Measurements from ENCODE around the gene ADCYAP1. TPM values are rescaled to one million over a fixed set of nuclear protein-coding genes. Genes with fewer than 3 reads are reported as not detected.

Gene ADCYAP1
- total RNA-seq, 1 experiment from 2014 or later = not detected

- Mint-ChIP-seq H3K4me1 (ENCODE audit: low read depth, unreplicated experiment) (no peaks in the 10 kb centered on the region), H3K27me3 (ENCODE audit: insufficient read depth, unreplicated experiment) (peaks cover 12% of the 10 kb centered on the region), H3K9me3 (ENCODE audit: unreplicated experiment) (no peaks in the 10 kb centered on the region), H3K4me3 (ENCODE audit: unreplicated experiment) (no peak overlapping the region), H3K36me3 (ENCODE audit: insufficient read depth, unreplicated experiment) (no peaks in the 10 kb centered on the region), H3K27ac (ENCODE audit: unreplicated experiment) (no peak overlapping the region)
- H3K4me3 ChIP-seq (ENCODE audit: low read depth, low read length) = no peak overlapping the region
- H3K4me1 ChIP-seq = no peaks in the 10 kb centered on the region
- no peak for TF ChIP-seq CTCF (IDR thresholded peaks at IDR 0.05; ENCODE audit: insufficient read depth in 1 of 2, low read depth in 1 of 2, low read length in 1 of 2, severe bottlenecking in 1 of 2, unreplicated experiment in 1 of 2)
- no peaks in the 10 kb centered on the region for H3K36me3 ChIP-seq (ENCODE audit: control insufficient read depth, insufficient read depth, low read length)
- no peak for DNase-seq
- H3K9me3 ChIP-seq = no peaks in the 10 kb centered on the region
- H3K27me3 ChIP-seq (replicated peaks; ENCODE audit: control insufficient read depth, insufficient read depth, low read length) = no peaks in the 10 kb centered on the region
- ChIA-PET POLR2A (no interaction called here), CTCF (no interaction called here)
- BruUV-seq (replicated peaks) = no TSS peak
- intact Hi-C loops (cut with micrococcal nuclease; ENCODE audit: unreplicated experiment) = no loop called here
These were observed 4.4 kb downstream of the ADCYAP1 start for GRCh38 chr18:908758-909724.

GRCh38 chr18:910247-910646 is 5.6 kb downstream of the ADCYAP1 start:
- Mint-ChIP-seq H3K36me3 (ENCODE audit: insufficient read depth, unreplicated experiment) (no peaks in the 10 kb centered on the region), H3K27ac (ENCODE audit: unreplicated experiment) (no peak overlapping the region), H3K27me3 (ENCODE audit: insufficient read depth, unreplicated experiment) (peaks cover 10% of the 10 kb centered on the region), H3K4me3 (ENCODE audit: unreplicated experiment) (no peak overlapping the region), H3K4me1 (ENCODE audit: low read depth, unreplicated experiment) (no peaks in the 10 kb centered on the region), H3K9me3 (ENCODE audit: unreplicated experiment) (no peaks in the 10 kb centered on the region)
- no TSS peak for BruUV-seq (replicated peaks)
- no peaks in the 10 kb centered on the region for H3K36me3 ChIP-seq (ENCODE audit: control insufficient read depth, insufficient read depth, low read length)
- H3K9me3 ChIP-seq = no peaks in the 10 kb centered on the region
- no peak overlapping the region for H3K4me3 ChIP-seq (ENCODE audit: low read depth, low read length)
- DNase-seq = no peak
- POLR2A ChIA-PET = no interaction called here
- no peaks in the 10 kb centered on the region for H3K4me1 ChIP-seq
- CTCF ChIA-PET = no interaction called here
- no peaks in the 10 kb centered on the region for H3K27me3 ChIP-seq (replicated peaks; ENCODE audit: control insufficient read depth, insufficient read depth, low read length)
- intact Hi-C loops (cut with micrococcal nuclease; ENCODE audit: unreplicated experiment) = no loop called here
- no peak for TF ChIP-seq CTCF (IDR thresholded peaks at IDR 0.05; ENCODE audit: insufficient read depth in 1 of 2, low read depth in 1 of 2, low read length in 1 of 2, severe bottlenecking in 1 of 2, unreplicated experiment in 1 of 2)

GRCh38 chr18:911025-911424 is 6.4 kb downstream of the ADCYAP1 start:
- no peak for DNase-seq
- Histone ChIP-seq H3K4me3 (ENCODE audit: low read depth, low read length) (no peak overlapping the region), H3K9me3 (no peaks in the 10 kb centered on the region), H3K4me1 (no peaks in the 10 kb centered on the region), H3K36me3 (ENCODE audit: control insufficient read depth, insufficient read depth, low read length) (no peaks in the 10 kb centered on the region), H3K27me3 (replicated peaks; ENCODE audit: control insufficient read depth, insufficient read depth, low read length) (no peaks in the 10 kb centered on the region)
- H3K4me3 Mint-ChIP-seq (ENCODE audit: unreplicated experiment) = no peak overlapping the region
- H3K9me3 Mint-ChIP-seq (ENCODE audit: unreplicated experiment) = no peaks in the 10 kb centered on the region
- no peak for TF ChIP-seq CTCF (IDR thresholded peaks at IDR 0.05; ENCODE audit: insufficient read depth in 1 of 2, low read depth in 1 of 2, low read length in 1 of 2, severe bottlenecking in 1 of 2, unreplicated experiment in 1 of 2)
- ChIA-PET CTCF (no interaction called here), POLR2A (no interaction called here)
- no peak overlapping the region for H3K27ac Mint-ChIP-seq (ENCODE audit: unreplicated experiment)
- no peaks in the 10 kb centered on the region for H3K4me1 Mint-ChIP-seq (ENCODE audit: low read depth, unreplicated experiment)
- BruUV-seq (replicated peaks) = no TSS peak
- no peaks in the 10 kb centered on the region for H3K36me3 Mint-ChIP-seq (ENCODE audit: insufficient read depth, unreplicated experiment)
- H3K27me3 Mint-ChIP-seq (ENCODE audit: insufficient read depth, unreplicated experiment) = peaks cover 13% of the 10 kb centered on the region
- intact Hi-C loops (cut with micrococcal nuclease; ENCODE audit: unreplicated experiment) = no loop called here

Measured in Caco-2 (cell line).